ENCODE results near the gene COL18A1.

COL18A1 gene

DNA sequence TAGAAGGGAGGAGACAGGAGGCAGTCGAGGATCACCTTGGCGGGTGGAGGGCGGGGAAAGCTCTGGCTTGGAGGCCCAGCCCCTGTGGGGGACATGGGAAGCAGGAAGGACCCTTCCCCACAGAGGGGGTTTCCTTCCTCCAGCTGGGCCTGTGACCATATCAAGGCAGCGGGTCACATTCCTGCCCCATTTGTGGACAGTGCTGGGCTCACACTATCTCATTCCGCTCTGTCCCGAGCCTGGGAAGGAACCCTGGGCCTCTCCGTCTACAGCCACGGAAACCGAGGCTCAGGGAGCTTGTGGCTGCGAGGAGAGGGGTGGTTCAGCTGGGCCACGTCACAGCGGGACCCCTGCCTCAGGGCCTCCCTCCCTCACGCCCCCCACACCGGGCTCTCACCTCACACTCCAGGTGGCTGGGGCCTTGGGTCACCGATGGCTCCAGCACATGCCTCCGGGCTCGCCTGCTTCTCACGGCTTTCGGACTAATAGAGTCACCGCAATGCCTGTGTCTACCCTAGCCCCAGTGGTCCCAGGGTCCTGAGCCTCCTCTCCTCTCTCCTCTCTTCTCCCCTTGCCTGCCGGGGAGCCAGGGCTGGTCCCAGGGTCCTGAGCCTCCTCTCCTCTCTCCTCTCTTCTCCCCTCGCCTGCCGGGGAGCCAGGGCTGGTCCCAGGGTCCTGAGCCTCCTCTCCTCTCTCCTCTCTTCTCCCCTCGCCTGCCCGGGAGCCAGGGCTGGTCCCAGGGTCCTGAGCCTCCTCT is 80.9 kb downstream of the COL18A1 start:
- FAIRE-seq (no peak), DNase-seq (ENCODE audit: insufficient read length, low spot score) (no peak)
- no peak for TF ChIP-seq POLR2A (IDR thresholded peaks at IDR 0.05; ENCODE audit: low read depth, low read length)

- TF ChIP-seq POLR2A (IDR thresholded peaks at IDR 0.05; ENCODE audit: low read depth, low read length), result no peak
- FAIRE-seq (no peak), DNase-seq (ENCODE audit: insufficient read length, low spot score) (no peak)
These were observed 81.6 kb downstream of the COL18A1 start for GRCh38 chr21:45486443-45487160.

DNA sequence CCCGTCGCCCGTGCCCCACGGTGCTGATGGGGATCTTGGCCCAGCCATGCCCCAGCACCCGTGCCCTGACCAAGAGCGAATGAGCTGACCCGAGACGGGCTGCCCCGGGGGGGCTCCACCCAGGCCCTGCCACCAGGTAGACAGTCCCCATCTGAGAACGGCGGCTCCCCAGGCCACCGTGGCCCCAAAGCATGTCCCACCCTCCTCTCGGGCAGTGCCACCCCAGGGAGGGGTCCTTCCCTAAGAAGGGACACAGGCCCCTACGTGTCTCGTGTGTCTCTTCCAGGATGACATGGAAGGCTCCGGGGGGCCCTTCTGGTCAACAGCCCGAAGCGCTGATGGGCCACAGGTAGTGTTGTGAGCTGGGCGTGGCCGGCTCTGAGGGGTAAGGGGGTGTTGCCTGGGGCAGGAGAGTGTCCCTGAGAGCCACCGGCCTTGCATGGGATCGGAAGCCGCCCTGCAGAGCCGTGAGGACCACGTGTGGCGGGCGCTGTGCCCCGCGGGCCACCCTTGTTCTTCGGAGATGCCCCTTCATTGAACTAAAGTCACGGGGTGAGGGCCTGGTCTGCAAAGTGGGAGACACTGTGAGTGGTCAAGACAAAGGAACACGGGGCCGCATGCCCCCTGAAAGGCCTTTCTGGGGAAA is 82.3 kb downstream of the COL18A1 start:
- no peak for TF ChIP-seq POLR2A (IDR thresholded peaks at IDR 0.05; ENCODE audit: low read depth, low read length)
- no peak for FAIRE-seq
- no peak for DNase-seq (ENCODE audit: insufficient read length, low spot score)

- TF ChIP-seq POLR2A (IDR thresholded peaks at IDR 0.05; ENCODE audit: low read depth, low read length), result no peak
- no peak for FAIRE-seq
- DNase-seq (ENCODE audit: insufficient read length, low spot score), result no peak
These were observed 83.1 kb downstream of the COL18A1 start for GRCh38 chr21:45487891-45488600.

DNA sequence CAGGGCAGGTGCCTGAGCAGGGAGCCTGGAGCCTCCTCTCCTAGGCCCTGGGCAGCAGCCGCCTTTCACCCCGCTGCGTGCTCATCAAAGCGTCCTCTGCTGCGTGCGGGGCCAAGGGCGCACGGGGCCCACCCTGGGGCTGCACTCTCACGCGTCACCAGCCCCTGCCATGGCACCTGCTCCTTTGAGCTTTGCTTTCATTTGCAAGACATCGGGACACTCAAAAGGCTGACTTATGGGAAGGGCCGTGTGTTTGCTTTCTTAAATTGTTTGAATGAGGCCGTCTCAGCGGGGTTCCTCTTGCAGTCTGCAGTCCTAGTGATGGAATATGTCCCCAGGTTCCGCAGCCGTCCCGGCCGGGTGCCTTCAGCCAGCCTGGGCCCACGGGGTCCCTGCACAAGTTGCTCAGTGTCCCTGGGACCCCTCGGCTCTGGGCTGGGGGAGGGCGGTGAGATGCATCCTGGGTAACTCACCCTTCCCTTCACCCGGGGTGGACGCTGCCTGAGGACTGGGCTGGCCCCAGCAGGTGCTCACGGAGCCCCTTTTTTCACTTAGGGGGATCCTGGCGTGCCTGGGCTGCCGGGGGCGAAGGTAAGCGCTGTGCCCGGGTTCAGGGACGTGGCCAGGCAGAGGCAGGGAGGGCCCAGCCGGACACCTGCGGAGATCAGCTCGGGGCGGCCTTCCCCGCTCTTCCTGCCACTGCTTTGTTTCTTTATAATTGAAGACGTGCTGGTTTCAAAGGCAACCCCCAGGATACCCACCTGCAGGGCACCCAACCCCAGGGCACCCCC is 84.2 kb downstream of the COL18A1 start:
- no peak for TF ChIP-seq POLR2A (IDR thresholded peaks at IDR 0.05; ENCODE audit: low read depth, low read length)
- FAIRE-seq (no peak), DNase-seq (ENCODE audit: insufficient read length, low spot score) (no peak)

DNA sequence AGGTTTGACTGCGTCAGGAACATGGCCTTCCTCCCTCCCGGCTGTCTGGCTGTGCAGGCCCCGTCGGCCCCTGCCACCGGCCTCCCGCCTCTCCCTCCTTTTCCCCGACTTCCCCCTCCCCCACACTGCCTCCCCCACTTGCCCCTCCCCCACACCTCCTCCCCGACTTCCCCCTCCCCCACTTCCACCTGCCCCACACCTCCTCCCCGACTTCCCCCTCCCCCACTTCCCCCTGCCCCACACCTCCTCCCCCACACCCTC is 84.7 kb downstream of the COL18A1 start:
- TF ChIP-seq POLR2A (IDR thresholded peaks at IDR 0.05; ENCODE audit: low read depth, low read length), result no peak
- FAIRE-seq, result no peak
- no peak for DNase-seq (ENCODE audit: insufficient read length, low spot score)

DNA sequence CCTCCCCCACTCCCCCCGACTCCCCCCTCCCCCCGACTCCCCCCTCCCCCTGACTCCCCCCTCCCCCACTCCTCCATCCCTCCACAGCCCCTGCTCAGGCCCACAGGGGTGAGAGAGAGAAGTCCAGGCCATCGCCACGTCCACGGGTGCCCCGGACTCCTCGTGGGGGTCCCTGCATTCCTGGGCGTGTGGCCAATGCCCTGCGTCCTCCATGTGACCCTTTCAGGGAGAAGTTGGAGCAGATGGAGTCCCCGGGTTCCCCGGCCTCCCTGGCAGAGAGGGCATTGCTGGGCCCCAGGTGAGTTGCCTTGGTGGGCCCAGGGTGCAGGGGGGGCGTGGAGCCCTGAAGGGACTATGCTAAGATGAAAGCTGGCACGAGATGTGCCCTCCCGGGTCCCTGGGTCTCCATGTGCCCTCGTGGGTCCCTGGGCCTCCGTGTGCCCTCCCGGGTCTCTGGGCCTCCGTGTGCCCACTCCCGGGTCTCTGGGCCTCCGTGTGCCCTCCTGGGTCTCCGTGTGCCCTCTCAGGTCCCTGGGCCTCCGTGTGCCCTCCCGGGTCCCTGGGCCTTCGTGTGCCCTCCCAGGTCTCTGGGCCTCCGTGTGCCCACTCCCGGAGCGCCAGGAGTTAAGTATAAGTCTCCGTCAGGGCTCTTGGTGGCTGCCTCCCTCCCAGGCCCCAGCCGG is 85.2 kb downstream of the COL18A1 start:
- DNase-seq (ENCODE audit: insufficient read length, low spot score), result no peak
- TF ChIP-seq POLR2A (IDR thresholded peaks at IDR 0.05; ENCODE audit: low read depth, low read length), result no peak
- FAIRE-seq, result no peak

GRCh38 chr21:45491056-45491455 is 86.1 kb downstream of the COL18A1 start:
- DNase-seq (ENCODE audit: insufficient read length, low spot score), result no peak
- no peak for TF ChIP-seq POLR2A (IDR thresholded peaks at IDR 0.05; ENCODE audit: low read depth, low read length)
- no peak for FAIRE-seq

DNA sequence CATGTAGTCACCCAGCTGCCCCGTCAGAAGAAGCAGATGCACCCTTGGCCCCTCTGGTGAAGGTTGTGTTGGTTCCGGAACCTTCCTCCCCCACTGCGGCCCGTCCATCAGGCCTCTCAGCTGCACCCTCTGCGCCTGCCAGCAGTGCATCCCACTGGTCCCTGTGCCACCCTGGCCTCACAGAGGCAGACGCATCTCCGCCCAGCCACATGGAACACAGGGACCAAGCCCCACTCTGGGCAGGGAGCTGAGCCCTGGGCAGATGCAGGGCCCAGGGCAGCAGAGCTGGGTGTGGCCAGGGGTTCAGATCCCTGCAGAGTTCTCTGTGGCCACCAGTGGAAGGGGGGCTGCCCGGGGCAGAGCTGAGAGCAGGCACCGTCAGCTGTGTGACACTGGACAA is 86.7 kb downstream of the COL18A1 start:
- no peak for TF ChIP-seq POLR2A (IDR thresholded peaks at IDR 0.05; ENCODE audit: low read depth, low read length)
- FAIRE-seq (no peak), DNase-seq (ENCODE audit: insufficient read length, low spot score) (no peak)

DNA sequence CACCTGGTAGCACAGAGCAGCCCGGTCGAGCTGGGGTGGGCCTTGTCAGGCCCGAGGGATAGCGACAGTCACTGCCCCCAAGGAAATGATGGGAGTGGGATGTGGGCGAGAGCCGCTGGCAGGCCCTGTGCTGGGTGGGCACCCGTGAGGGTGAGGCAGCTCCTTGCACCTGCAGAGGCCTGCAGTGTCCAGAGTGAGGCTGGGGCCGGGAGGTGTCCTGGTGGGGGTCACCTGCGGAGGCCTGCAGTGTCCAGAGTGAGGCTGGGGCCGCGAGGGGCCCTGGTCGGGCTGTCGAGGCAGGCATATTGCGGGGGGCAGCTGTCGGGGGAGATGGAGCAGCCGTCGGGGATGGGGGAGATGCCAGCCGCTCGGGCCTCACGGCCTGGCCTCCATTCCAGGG is 87.8 kb downstream of the COL18A1 start:
- DNase-seq (ENCODE audit: insufficient read length, low spot score) (no peak), FAIRE-seq (no peak)
- TF ChIP-seq POLR2A (IDR thresholded peaks at IDR 0.05; ENCODE audit: low read depth, low read length), result no peak

DNA sequence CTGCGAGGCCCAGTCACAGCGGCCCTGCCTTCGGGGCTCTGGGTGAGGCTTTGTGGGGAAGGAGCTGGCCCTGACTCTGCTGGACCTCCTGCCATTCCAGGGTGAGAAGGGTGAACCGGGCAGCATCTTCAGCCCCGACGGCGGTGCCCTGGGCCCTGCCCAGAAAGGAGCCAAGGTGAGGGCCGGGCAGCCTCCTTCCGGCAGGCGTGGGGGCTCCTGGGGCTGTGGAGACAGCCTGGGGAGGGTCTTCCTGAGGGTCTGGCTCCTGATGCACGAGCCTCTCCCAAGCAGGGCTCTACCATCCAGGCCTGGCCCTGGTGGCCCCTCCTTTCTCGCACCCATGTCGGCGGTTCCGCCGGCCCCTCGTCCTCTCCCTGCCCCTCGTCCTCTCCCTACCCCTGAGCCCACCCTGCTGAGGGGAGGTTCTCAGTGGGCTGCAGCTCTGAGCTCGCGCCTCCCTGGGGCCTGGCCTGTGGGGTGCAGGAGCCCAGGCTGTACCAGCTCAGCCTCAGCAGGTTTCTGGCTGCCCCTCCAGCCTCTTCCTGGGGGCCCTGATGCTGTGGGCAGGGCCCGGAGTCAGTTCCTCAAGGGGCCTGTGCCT is 88.5 kb downstream of the COL18A1 start:
- DNase-seq (ENCODE audit: insufficient read length, low spot score) (no peak), FAIRE-seq (no peak)
- no peak for TF ChIP-seq POLR2A (IDR thresholded peaks at IDR 0.05; ENCODE audit: low read depth, low read length)

DNA sequence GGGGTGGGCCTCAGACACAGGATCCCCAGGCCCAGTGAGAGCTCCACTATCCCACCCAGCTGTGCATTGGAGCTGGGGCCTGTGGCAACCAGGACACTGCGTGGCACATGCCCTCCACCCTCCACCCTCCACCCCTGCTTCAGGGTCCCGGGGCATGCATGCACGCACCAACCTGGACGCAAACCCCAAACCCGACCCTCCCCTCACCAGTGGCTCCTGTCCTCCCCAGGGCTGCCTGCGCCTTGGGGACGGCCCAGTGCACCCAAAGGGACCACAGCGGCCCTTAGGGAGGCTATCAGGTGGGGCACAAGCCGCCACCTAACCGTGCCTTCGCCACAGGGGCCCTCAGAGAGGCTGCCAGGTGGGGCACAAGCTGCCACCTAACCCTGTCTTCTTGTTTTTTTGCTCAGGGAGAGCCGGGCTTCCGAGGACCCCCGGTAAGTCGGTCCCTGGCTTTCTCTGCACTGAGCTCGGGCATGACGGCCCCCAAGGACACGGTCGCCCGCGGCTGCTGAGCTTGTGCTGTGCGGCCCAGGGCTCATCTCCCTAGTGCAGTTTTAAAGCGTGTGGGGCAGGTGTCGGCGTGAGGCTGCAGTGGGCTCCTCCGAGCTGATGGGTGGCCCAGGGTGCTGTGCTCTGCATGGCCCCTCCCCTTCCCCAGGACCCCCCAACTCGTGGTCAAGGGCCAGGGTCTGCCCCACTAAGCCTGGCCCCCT is 89.3 kb downstream of the COL18A1 start:
- DNase-seq (ENCODE audit: insufficient read length, low spot score) (no peak), FAIRE-seq (no peak)
- TF ChIP-seq POLR2A (IDR thresholded peaks at IDR 0.05; ENCODE audit: low read depth, low read length), result no peak
